Measurements from ENCODE around the gene BRAF.
"Not testable (repeated sequence)": the region's sequence is repeated elsewhere in the genome, so short reads cannot be mapped to it uniquely, and the experiment has no call there.

- not testable (repeated sequence) for TF ChIP-seq ZNF354C (tag by site-specific recombination; IDR thresholded peaks at IDR 0.05; ENCODE audit: borderline replicate concordance, low read depth); ZNF791 (tag by site-specific recombination; IDR thresholded peaks at IDR 0.05); ZBTB8A (tag by site-specific recombination; IDR thresholded peaks at IDR 0.05)
Observed at GRCh38 chr7:140693849-140694248, 230.9 kb downstream of the BRAF start.

Measured in HEK293 (cell line).